SU-DHL-6 (cell line): ENCODE measurements around the gene AHDC1.

ENCODE experiments used
- CTCF ChIP-seq: fragments of 200-600 bp; sonication (generic); IDR thresholded peaks from one replicate; pipeline ENCODE4 v1.5.1; 2017; ENCODE audit warnings: antibody characterized with exemption, mild to moderate bottlenecking, low read length, moderate library complexity; ENCODE audit not compliant: insufficient read depth, poor library complexity, severe bottlenecking
- EZH2phosphoT487 ChIP-seq: fragments of 200-600 bp; sonication (generic), shearing (Covaris generic); conservative IDR thresholded peaks from 2 replicates; pipeline ENCODE4 v1.6.1; 2018; ENCODE audit warnings: mild to moderate bottlenecking, antibody characterized with exemption, low read length, moderate library complexity, mixed read lengths

GRCh38 chr1:27650171-27650538, 46.2 kb upstream of the AHDC1 start:
- TF ChIP-seq CTCF = no peak
- TF ChIP-seq EZH2phosphoT487 = no peak
